T-helper 1 cell treated with Interleukin-12 subunit alpha and Interleukin-12 subunit beta and Interleukin-4 antibody, amounts not matched to agents 30 μg/mL and 1 μg/mL, for 36 hours (primary cell): ENCODE results near the gene CD3D.
"Not testable (repeated sequence)": the region's sequence is repeated elsewhere in the genome, so short reads cannot be mapped to it uniquely, and the experiment has no call there.

Experiments used
- H3K27ac Mint-ChIP-seq: one replicate; pipeline ENCODE4 v1.8.0; 2021; ENCODE audit warnings: mild to moderate bottlenecking, mixed read lengths
- H3K27me3 Mint-ChIP-seq: one replicate; pipeline ENCODE4 v1.8.0; 2021; ENCODE audit warnings: low read depth, mixed read lengths
- H3K36me3 Mint-ChIP-seq: one replicate; pipeline ENCODE4 v1.8.0; 2021; ENCODE audit warnings: low read depth, mixed read lengths
- H3K4me1 Mint-ChIP-seq: one replicate; pipeline ENCODE4 v1.8.0; 2021; ENCODE audit warnings: low read depth, mixed read lengths
- H3K4me3 Mint-ChIP-seq: one replicate; pipeline ENCODE4 v1.8.0; 2021; ENCODE audit warnings: mild to moderate bottlenecking, moderate library complexity, mixed read lengths
- H3K9me3 Mint-ChIP-seq: one replicate; pipeline ENCODE4 v1.8.0; 2021; ENCODE audit warnings: mixed read lengths

CD3D gene

GRCh38 chr11:118320515-118320914 is 22.0 kb downstream of the CD3D start:
- H3K27me3 Mint-ChIP-seq = no peaks in the 10 kb centered on the region
- H3K27ac Mint-ChIP-seq = no peak overlapping the region
- H3K4me1 Mint-ChIP-seq = peaks cover 47% of the 10 kb centered on the region
- H3K4me3 Mint-ChIP-seq = no peak overlapping the region
- peaks cover 35% of the 10 kb centered on the region for H3K36me3 Mint-ChIP-seq
- peaks cover 3% of the 10 kb centered on the region for H3K9me3 Mint-ChIP-seq

- Mint-ChIP-seq H3K4me3 (no peak overlapping the region), H3K4me1 (peaks cover 56% of the 10 kb centered on the region), H3K27ac (peak overlapping the region; percentile 52), H3K36me3 (peaks cover 39% of the 10 kb centered on the region), H3K9me3 (peaks cover 3% of the 10 kb centered on the region), H3K27me3 (no peaks in the 10 kb centered on the region)
These were observed 23.2 kb downstream of the CD3D start for GRCh38 chr11:118319337-118319707.

GRCh38 chr11:118318581-118319336 is 23.7 kb downstream of the CD3D start:
- peaks cover 3% of the 10 kb centered on the region for H3K9me3 Mint-ChIP-seq
- H3K4me3 Mint-ChIP-seq = no peak overlapping the region
- H3K27ac Mint-ChIP-seq = peak overlapping the region; percentile 9
- H3K36me3 Mint-ChIP-seq = peaks cover 42% of the 10 kb centered on the region
- no peaks in the 10 kb centered on the region for H3K27me3 Mint-ChIP-seq
- H3K4me1 Mint-ChIP-seq = peaks cover 62% of the 10 kb centered on the region

GRCh38 chr11:118318124-118318523 is 24.4 kb downstream of the CD3D start:
- Mint-ChIP-seq H3K27me3 (no peaks in the 10 kb centered on the region), H3K4me3 (no peak overlapping the region)

GRCh38 chr11:118314988-118315411 is 27.5 kb downstream of the CD3D start:
- Mint-ChIP-seq H3K27ac (peak overlapping the region; percentile 96), H3K36me3 (peaks cover 46% of the 10 kb centered on the region)

More at GRCh38 chr11:118318124-118318523, 24.4 kb downstream of the CD3D start:
- H3K36me3 Mint-ChIP-seq = peaks cover 41% of the 10 kb centered on the region
- H3K4me1 Mint-ChIP-seq = peaks cover 64% of the 10 kb centered on the region
- peak overlapping the region; percentile 4 for H3K27ac Mint-ChIP-seq
- H3K9me3 Mint-ChIP-seq = peaks cover 3% of the 10 kb centered on the region

GRCh38 chr11:118313242-118313641 is 29.3 kb downstream of the CD3D start:
- no peak overlapping the region for H3K27ac Mint-ChIP-seq
- H3K9me3 Mint-ChIP-seq = peaks cover 7% of the 10 kb centered on the region
- H3K27me3 Mint-ChIP-seq = no peaks in the 10 kb centered on the region
- peaks cover 51% of the 10 kb centered on the region for H3K36me3 Mint-ChIP-seq
- no peak overlapping the region for H3K4me3 Mint-ChIP-seq
- H3K4me1 Mint-ChIP-seq = peaks cover 67% of the 10 kb centered on the region

More at GRCh38 chr11:118314988-118315411, 27.5 kb downstream of the CD3D start:
- peak overlapping the region; percentile 70 for H3K4me3 Mint-ChIP-seq
- H3K4me1 Mint-ChIP-seq = peaks cover 73% of the 10 kb centered on the region
- H3K27me3 Mint-ChIP-seq = no peaks in the 10 kb centered on the region
- H3K9me3 Mint-ChIP-seq = peaks cover 7% of the 10 kb centered on the region

- Mint-ChIP-seq H3K36me3 (peaks cover 56% of the 10 kb centered on the region), H3K27me3 (no peaks in the 10 kb centered on the region), H3K4me3 (no peak overlapping the region), H3K4me1 (peaks cover 69% of the 10 kb centered on the region), H3K9me3 (peaks cover 6% of the 10 kb centered on the region), H3K27ac (peak overlapping the region; percentile 23)
These were observed 30.2 kb downstream of the CD3D start for GRCh38 chr11:118312328-118312727.

- H3K4me3 Mint-ChIP-seq = no peak overlapping the region
- no peaks in the 10 kb centered on the region for H3K27me3 Mint-ChIP-seq
- H3K9me3 Mint-ChIP-seq = peaks cover 4% of the 10 kb centered on the region
- no peak overlapping the region for H3K27ac Mint-ChIP-seq
- peaks cover 61% of the 10 kb centered on the region for H3K36me3 Mint-ChIP-seq
- H3K4me1 Mint-ChIP-seq = peaks cover 71% of the 10 kb centered on the region
These were observed 31.0 kb downstream of the CD3D start for GRCh38 chr11:118311518-118311917.

GRCh38 chr11:118310781-118311485 is 31.6 kb downstream of the CD3D start:
- H3K4me1 Mint-ChIP-seq = peaks cover 67% of the 10 kb centered on the region
- H3K27ac Mint-ChIP-seq = no peak overlapping the region
- H3K9me3 Mint-ChIP-seq = peaks cover 4% of the 10 kb centered on the region
- H3K36me3 Mint-ChIP-seq = peaks cover 65% of the 10 kb centered on the region
- H3K4me3 Mint-ChIP-seq = no peak overlapping the region
- H3K27me3 Mint-ChIP-seq = no peaks in the 10 kb centered on the region

GRCh38 chr11:118310271-118310670 is 32.2 kb downstream of the CD3D start:
- Mint-ChIP-seq H3K4me1 (peaks cover 65% of the 10 kb centered on the region), H3K4me3 (peak overlapping the region; percentile 23), H3K36me3 (peaks cover 63% of the 10 kb centered on the region), H3K27ac (no peak overlapping the region), H3K9me3 (peaks cover 4% of the 10 kb centered on the region), H3K27me3 (no peaks in the 10 kb centered on the region)

- H3K9me3 Mint-ChIP-seq, H3K27me3 Mint-ChIP-seq, H3K4me3 Mint-ChIP-seq: not testable (repeated sequence)
- Mint-ChIP-seq H3K36me3 (peaks cover 64% of the 10 kb centered on the region), H3K4me1 (peaks cover 62% of the 10 kb centered on the region), H3K27ac (peak overlapping the region; percentile 55)
These were observed 33.4 kb downstream of the CD3D start for GRCh38 chr11:118308995-118309528.

GRCh38 chr11:118306556-118306955 is 35.9 kb downstream of the CD3D start:
- Mint-ChIP-seq H3K4me1 (peaks cover 58% of the 10 kb centered on the region), H3K36me3 (peaks cover 50% of the 10 kb centered on the region), H3K27ac (peak overlapping the region; percentile 86), H3K27me3 (no peaks in the 10 kb centered on the region), H3K4me3 (peak overlapping the region; percentile 73), H3K9me3 (peaks cover 4% of the 10 kb centered on the region)

- peaks cover 4% of the 10 kb centered on the region for H3K9me3 Mint-ChIP-seq
- peaks cover 52% of the 10 kb centered on the region for H3K4me1 Mint-ChIP-seq
- H3K4me3 Mint-ChIP-seq = peak overlapping the region; percentile 100
- H3K27me3 Mint-ChIP-seq = no peaks in the 10 kb centered on the region
- H3K27ac Mint-ChIP-seq = peak overlapping the region; percentile 99
- H3K36me3 Mint-ChIP-seq = peaks cover 50% of the 10 kb centered on the region
These were observed 36.8 kb downstream of the CD3D start for GRCh38 chr11:118305726-118306125.

- H3K27me3 Mint-ChIP-seq = no peaks in the 10 kb centered on the region
- no peaks in the 10 kb centered on the region for H3K9me3 Mint-ChIP-seq
- peaks cover 47% of the 10 kb centered on the region for H3K4me1 Mint-ChIP-seq
- H3K27ac Mint-ChIP-seq = peak within 1 kb of the TSS; percentile 99
- peak within 1 kb of the TSS; percentile 100 for H3K4me3 Mint-ChIP-seq
- peaks cover 44% of the 10 kb centered on the region for H3K36me3 Mint-ChIP-seq
These were observed 37.8 kb downstream of the CD3D start, which contains the start of gene CD3E for GRCh38 chr11:118304568-118305248. CD3E (plus strand) TSS chr11:118304730; CDS start chr11:118304953, 223 bp downstream.
